Activated CD4-positive, alpha-beta T cell treated with anti-CD3 and anti-CD28 coated beads, Interleukin-2, Interleukin-6, amounts not matched to agents 100 ng/mL and 50 ng/mL, durations not matched to agents 16 hours and 8 hours (primary cell): Measurements from ENCODE around the gene TNFAIP2.

Source experiments
- DNase-seq: peaks from one replicate; pipeline ENCODE4 v3.0.0-alpha.2; 2020

The TNFAIP2 gene

GRCh38 chr14:103094406-103095209 is 28.7 kb upstream of the TNFAIP2 start, which contains the start of gene EXOC3L4:
Gene EXOC3L4 (plus strand): TSS chr14:103094725. CDS start chr14:103100220, 5,495 bp downstream.
- no peak for DNase-seq

- DNase-seq, result no peak
Observed at GRCh38 chr14:103095210-103095778, 28.0 kb upstream of the TNFAIP2 start.

GRCh38 chr14:103096387-103096786 is 26.9 kb upstream of the TNFAIP2 start:
- no peak for DNase-seq

GRCh38 chr14:103097244-103097993 is 25.8 kb upstream of the TNFAIP2 start:
- no peak for DNase-seq

- DNase-seq, result no peak
Observed at GRCh38 chr14:103097994-103098957, 25.0 kb upstream of the TNFAIP2 start.

GRCh38 chr14:103099081-103099732 is 24.1 kb upstream of the TNFAIP2 start:
- DNase-seq, result no peak

GRCh38 chr14:103099733-103100280 is 23.5 kb upstream of the TNFAIP2 start:
- no peak for DNase-seq

GRCh38 chr14:103100281-103101121 is 22.8 kb upstream of the TNFAIP2 start:
- no peak for DNase-seq

GRCh38 chr14:103101257-103101962 is 21.9 kb upstream of the TNFAIP2 start:
- no peak for DNase-seq

- no peak for DNase-seq
Observed at GRCh38 chr14:103101963-103102688, 21.1 kb upstream of the TNFAIP2 start.

- no peak for DNase-seq
Observed at GRCh38 chr14:103102689-103103260, 20.5 kb upstream of the TNFAIP2 start.

- peak; percentile 30 for DNase-seq
Observed at GRCh38 chr14:103103461-103104388, 19.5 kb upstream of the TNFAIP2 start.

GRCh38 chr14:103104389-103104653 is 18.9 kb upstream of the TNFAIP2 start:
- DNase-seq, result no peak

- DNase-seq, result peak; percentile 79
Observed at GRCh38 chr14:103104654-103105452, 18.4 kb upstream of the TNFAIP2 start.

- peak; percentile 16 for DNase-seq
Observed at GRCh38 chr14:103105580-103106150, 17.6 kb upstream of the TNFAIP2 start.

GRCh38 chr14:103107455-103107854 is 15.8 kb upstream of the TNFAIP2 start:
- DNase-seq, result no peak
